B cell (primary cell): ENCODE data around the gene NEK5. TPM values are rescaled to one million over a fixed set of nuclear protein-coding genes. Genes with fewer than 3 reads are reported as not detected.

ENCODE experiments used
- ATAC-seq: fragments of 200-7000 bp; cut with Tn5 transposase; one replicate; pipeline ENCODE4 v1.10.0; 2021; ENCODE audit warnings: low read depth, mild to moderate bottlenecking, moderate number of reproducible peaks, moderate library complexity
- CTCF ChIA-PET: fragments of 350-600 bp; sonication (Branson Sonifier 250); formaldehyde crosslinking; loops from one replicate; lab custom pipeline; 2021; ENCODE audit warnings: antibody characterized with exemption, inconsistent platforms; lab: Charles Lee
- POLR2A ChIA-PET: fragments of 350-600 bp; sonication (Branson Sonifier 250); formaldehyde crosslinking; loops from one replicate; lab custom pipeline; 2021; ENCODE audit warnings: antibody characterized with exemption; lab: Charles Lee
- DNase-seq: peaks from one replicate; pipeline ENCODE4 v3.0.0; 2013
- H2AFZ ChIP-seq: 2 replicates; pipeline ENCODE4 v1.6.1; 2012; ENCODE audit warnings: mild to moderate bottlenecking, low read depth, low read length; ENCODE audit not compliant: insufficient read depth, poor library complexity, severe bottlenecking
- H3K27ac ChIP-seq, 2 donors: 1 replicate in 1 of 2; 2 replicates in 1 of 2; pipeline ENCODE4 v1.5.1; 2012 to 2013; ENCODE audit warnings: low read length in 2 of 2, mild to moderate bottlenecking in 2 of 2, moderate library complexity in 1 of 2
- H3K27me3 ChIP-seq, 4 experiments: fragments of 200-600 bp in 1 of 4; sonication (generic) in 1 of 4; replicated peaks in 1 of 4; 1 replicate in 2 of 4; 2 replicates in 2 of 4; pipeline versions ENCODE4 v1.6.1 to v1.7.0; 2013 to 2016; ENCODE audit warnings: low read length in 3 of 4, mild to moderate bottlenecking in 2 of 4, mixed read lengths in 1 of 4, moderate library complexity in 1 of 4; ENCODE audit not compliant: insufficient read depth in 4 of 4, control insufficient read depth in 3 of 4; ENCODE audit errors: control extremely low read depth in 1 of 4
- H3K36me3 ChIP-seq, 2 experiments: replicated peaks in 1 of 2; 1 replicate in 1 of 2; 2 replicates in 1 of 2; pipeline versions ENCODE4 v1.6.1 to v1.7.1; 2013; ENCODE audit warnings: low read length in 1 of 2; ENCODE audit not compliant: insufficient read depth in 2 of 2, control insufficient read depth in 1 of 2; ENCODE audit errors: control extremely low read depth in 1 of 2, extremely low read depth in 1 of 2
- H3K4me1 ChIP-seq, 2 donors: fragments of 200-600 bp in 1 of 2; sonication (generic) in 1 of 2; 1 replicate in 1 of 2; 2 replicates in 1 of 2; pipeline versions ENCODE4 v1.5.1 to v1.6.1; 2013 to 2017; ENCODE audit warnings: low read length in 2 of 2; ENCODE audit not compliant: control insufficient read depth in 2 of 2, insufficient read depth in 2 of 2
- H3K4me2 ChIP-seq: replicated peaks from 2 replicates; pipeline ENCODE3; 2012; ENCODE audit warnings: mild to moderate bottlenecking, low read depth, low read length; ENCODE audit not compliant: poor library complexity, severe bottlenecking
- H3K4me3 ChIP-seq, 5 experiments: fragments of 200-600 bp in 1 of 5; sonication (generic) in 1 of 5; 1 replicate in 3 of 5; 2 replicates in 2 of 5; pipeline versions ENCODE4 v1.5.1 to v1.7.0; 2011 to 2016; ENCODE audit warnings: low read length in 4 of 5, mild to moderate bottlenecking in 4 of 5, low read depth in 2 of 5, control low read depth in 1 of 5, moderate library complexity in 1 of 5; ENCODE audit not compliant: insufficient read depth in 1 of 5; ENCODE audit errors: control extremely low read depth in 1 of 5, extremely low read depth in 1 of 5
- H3K79me2 ChIP-seq: fragments of 200-600 bp; sonication (generic); one replicate; pipeline ENCODE4 v1.6.0; 2016; ENCODE audit warnings: low read length; ENCODE audit not compliant: control insufficient read depth, insufficient read depth
- H3K9ac ChIP-seq: fragments of 200-600 bp; sonication (generic); 2 replicates; pipeline ENCODE4 v1.6.1; 2017; ENCODE audit warnings: mild to moderate bottlenecking, low read length, moderate library complexity
- H3K9me3 ChIP-seq, 3 donors: one replicate each; pipeline versions ENCODE4 v1.6.1 to v1.7.1; 2013; ENCODE audit warnings: low read length in 2 of 3; ENCODE audit not compliant: control insufficient read depth in 2 of 3, insufficient read depth in 1 of 3; ENCODE audit errors: control extremely low read depth in 1 of 3
- H4K20me1 ChIP-seq: 2 replicates; pipeline ENCODE4 v1.6.0; 2012; ENCODE audit warnings: mild to moderate bottlenecking, low read length; ENCODE audit not compliant: insufficient read depth, control insufficient read depth, poor library complexity, severe bottlenecking
- H3K27ac Mint-ChIP-seq: one replicate; pipeline ENCODE4 v1.8.0; 2021; ENCODE audit warnings: mixed read lengths
- H3K27me3 Mint-ChIP-seq: one replicate; pipeline ENCODE4 v1.8.0; 2021; ENCODE audit warnings: mixed read lengths
- H3K4me1 Mint-ChIP-seq: one replicate; pipeline ENCODE4 v1.8.0; 2021; ENCODE audit warnings: mixed read lengths
- H3K4me3 Mint-ChIP-seq: one replicate; pipeline ENCODE4 v1.8.0; 2021; ENCODE audit warnings: mixed read lengths
- H3K9me3 Mint-ChIP-seq: one replicate; pipeline ENCODE4 v1.8.0; 2022; ENCODE audit warnings: mixed read lengths; ENCODE audit not compliant: insufficient read depth
- CTCF ChIP-seq: fragments of 200-600 bp; IDR thresholded peaks from one replicate; pipeline ENCODE4 v1.8.0; 2022; ENCODE audit warnings: antibody characterized with exemption, mild to moderate bottlenecking
- EZH2 ChIP-seq: IDR thresholded peaks from 2 replicates; pipeline ENCODE4 v1.6.1; 2012; ENCODE audit warnings: borderline replicate concordance, low read depth, mild to moderate bottlenecking, moderate library complexity, low read length; ENCODE audit not compliant: insufficient read depth, poor library complexity, severe bottlenecking
- WGBS: methylation state at CpG from one replicate; pipeline ENCODE4 v1.1.5; 2013; ENCODE audit warnings: missing lambda C conversion rate; ENCODE audit not compliant: insufficient coverage; 5-methylcytosine and 5-hydroxymethylcytosine counted together
- intact Hi-C: fragments of 100-400 bp; cut with micrococcal nuclease; formaldehyde crosslinking; loops from one replicate; pipeline ENCODE4 v1.10.0; 2022
- polyA plus RNA-seq: library from polyadenylated mRNA; depleted of rRNA; stranded (reverse); fragments of >200 nt; gene quantifications from 2 replicates; pipeline ENCODE4 v1.2.3, GENCODE V29; 2012
- total RNA-seq, 2 donors: library from RNA; stranded (reverse); fragments of 120-200 nt in 1 of 2; gene quantifications; 1 replicate in 1 of 2; 2 replicates in 1 of 2; pipeline versions ENCODE4 v1.2.3 to v1.2.4, GENCODE V29; 2013 to 2022

NEK5 gene
- total and polyA plus RNA-seq, 2 donors (not counting 1 experiment from before 2014, with no cell fraction given) = not detected

- Histone ChIP-seq H3K4me3 (no peak overlapping the region), H3K27me3 (peaks cover 0 to 24% (median 2%) of the 10 kb centered on the region in 4 experiments), H4K20me1 (no peaks in the 10 kb centered on the region), H3K4me2 (no peak overlapping the region), H3K9ac (no peak overlapping the region), H3K36me3 (no peaks in the 10 kb centered on the region), H3K4me1 (no peaks in the 10 kb centered on the region), H3K9me3 (no peaks in the 10 kb centered on the region), H3K27ac (no peak overlapping the region), H3K79me2 (no peaks in the 10 kb centered on the region), H2AFZ (no peak overlapping the region)
- ATAC-seq (no peak), DNase-seq (no peak)
- Mint-ChIP-seq H3K4me1 (no peaks in the 10 kb centered on the region), H3K27ac (no peak overlapping the region), H3K9me3 (no peaks in the 10 kb centered on the region), H3K4me3 (no peak overlapping the region), H3K27me3 (peaks cover 39% of the 10 kb centered on the region)
- no peak for TF ChIP-seq EZH2
- no peak for TF ChIP-seq CTCF
- ChIA-PET CTCF (no interaction called here), POLR2A (no interaction called here)
- WGBS = 96% methylated on average over 6 of the region's 8 CpGs
- intact Hi-C loops = no loop called here
Measured at GRCh38 chr13:51997641-51998330, 131.1 kb downstream of the NEK5 start.

- CTCF ChIA-PET = no interaction called here
- H3K79me2 ChIP-seq = no peaks in the 10 kb centered on the region
- TF ChIP-seq CTCF (no peak), EZH2 (no peak)
- H3K4me2 ChIP-seq = no peak overlapping the region
- no peaks in the 10 kb centered on the region for H3K9me3 Mint-ChIP-seq
- WGBS = no CpG with 5 or more reads among the region's 2 CpGs
- H3K27me3 Mint-ChIP-seq = peaks cover 39% of the 10 kb centered on the region
- intact Hi-C loops = no loop called here
- DNase-seq (no peak), ATAC-seq (no peak)
- peaks cover 0 to 24% (median 2%) of the 10 kb centered on the region in 4 experiments for H3K27me3 ChIP-seq
- no peak overlapping the region for H3K27ac Mint-ChIP-seq
- H3K36me3 ChIP-seq = no peaks in the 10 kb centered on the region
- H3K9me3 ChIP-seq = no peaks in the 10 kb centered on the region
- H3K9ac ChIP-seq = no peak overlapping the region
- POLR2A ChIA-PET = no interaction called here
- no peak overlapping the region for H3K27ac ChIP-seq
- H3K4me1 ChIP-seq = no peaks in the 10 kb centered on the region
- no peaks in the 10 kb centered on the region for H4K20me1 ChIP-seq
- no peak overlapping the region for H3K4me3 ChIP-seq
- H3K4me3 Mint-ChIP-seq = no peak overlapping the region
- H3K4me1 Mint-ChIP-seq = no peaks in the 10 kb centered on the region
- no peak overlapping the region for H2AFZ ChIP-seq
Measured at GRCh38 chr13:51997186-51997585, 131.7 kb downstream of the NEK5 start.
